Tibial artery (tissue), 4 donors: ENCODE measurements around the gene DUSP28.
A peak's percentile ranks its signal among the peaks of the same experiment; 100 is the strongest.

Experiments used
- DNase-seq, 2 donors: peaks; one replicate each; pipeline ENCODE4 v3.0.0-alpha.2; 2019
- H3K27ac ChIP-seq, 2 donors: fragments of 200-600 bp; sonication (generic) in 1 of 2; 1 replicate in 1 of 2; 2 replicates in 1 of 2; pipeline ENCODE4 v1.5.1; 2018 to 2019; ENCODE audit warnings: mild to moderate bottlenecking in 1 of 2
- H3K27me3 ChIP-seq, 2 donors: fragments of 200-600 bp; sonication (generic) in 1 of 2; one replicate each; pipeline versions ENCODE4 v1.5.1 to v1.6.0; 2016 to 2019
- H3K36me3 ChIP-seq, 3 donors: fragments of 200-600 bp; sonication (generic) in 2 of 3; one replicate each; pipeline ENCODE4 v1.5.1; 2016 to 2019; ENCODE audit warnings: mild to moderate bottlenecking in 2 of 3
- H3K4me1 ChIP-seq, 4 donors: fragments of 200-600 bp; sonication (generic) in 2 of 4; 1 replicate in 3 of 4; 2 replicates in 1 of 4; pipeline ENCODE4 v1.5.1; 2016 to 2019
- H3K4me3 ChIP-seq, 2 donors: fragments of 200-600 bp; sonication (generic) in 1 of 2; 1 replicate in 1 of 2; 2 replicates in 1 of 2; pipeline ENCODE4 v1.5.1; 2018 to 2019; ENCODE audit warnings: mild to moderate bottlenecking in 2 of 2
- H3K9me3 ChIP-seq, 3 donors: fragments of 200-600 bp; sonication (generic) in 1 of 3; one replicate each; pipeline ENCODE4 v1.5.1; 2016 to 2019
- CTCF ChIP-seq, 2 experiments: fragments of 200-600 bp in 1 of 2; fragments of 450-650 bp in 1 of 2; IDR thresholded peaks; one replicate each; pipeline ENCODE4 v1.5.1; 2017 to 2019; ENCODE audit warnings: antibody characterized with exemption in 2 of 2, mild to moderate bottlenecking in 1 of 2, moderate library complexity in 1 of 2
- intact Hi-C: fragments of 100-400 bp; cut with DNase I; formaldehyde crosslinking; loops from one replicate; pipeline ENCODE4 v1.15.0; 2023; ENCODE audit warnings: low total_unique reads

DUSP28 gene

GRCh38 chr2:240598311-240598911 is 38.3 kb downstream of the DUSP28 start:
- intact Hi-C loops = loop anchor here (10.0 kb wide), 1 partner anchor 556 kb away; the partner anchor contains the start of gene PPP1R7
- peaks cover 0 to 31% (median 20%) of the 10 kb centered on the region in 4 donors for H3K4me1 ChIP-seq
- H3K27me3 ChIP-seq = no peaks in the 10 kb centered on the region
- H3K4me3 ChIP-seq = no peak overlapping the region
- no peak for TF ChIP-seq CTCF (IDR thresholded peaks at IDR 0.05)
- no peaks in the 10 kb centered on the region for H3K9me3 ChIP-seq
- H3K36me3 ChIP-seq = peaks cover 13 to 68% (median 34%) of the 10 kb centered on the region in 3 donors
- peak in 1 of 2 donors; percentile 66 for DNase-seq
- H3K27ac ChIP-seq = no peak overlapping the region

- Histone ChIP-seq H3K9me3 (no peaks in the 10 kb centered on the region), H3K4me3 (no peak overlapping the region), H3K36me3 (peaks cover 13 to 60% (median 30%) of the 10 kb centered on the region in 3 donors), H3K27me3 (no peaks in the 10 kb centered on the region), H3K4me1 (peaks cover 0 to 26% (median 21%) of the 10 kb centered on the region in 4 donors), H3K27ac (no peak overlapping the region)
- no peak for TF ChIP-seq CTCF (IDR thresholded peaks at IDR 0.05)
- DNase-seq = peak in 1 of 2 donors; percentile 58
- intact Hi-C loops = loop anchor here (10.0 kb wide), 1 partner anchor 556 kb away; the partner anchor contains the start of gene PPP1R7
Measured at GRCh38 chr2:240599141-240599583, 39.0 kb downstream of the DUSP28 start.

- peaks cover 0 to 23% (median 17%) of the 10 kb centered on the region in 4 donors for H3K4me1 ChIP-seq
Measured at GRCh38 chr2:240600451-240600961, 40.3 kb downstream of the DUSP28 start.

GRCh38 chr2:240601061-240601830 is 41.1 kb downstream of the DUSP28 start:
- Histone ChIP-seq H3K4me3 (no peak overlapping the region), H3K27me3 (no peaks in the 10 kb centered on the region), H3K9me3 (no peaks in the 10 kb centered on the region), H3K27ac (no peak overlapping the region), H3K4me1 (peaks cover 0 to 15% (median 9%) of the 10 kb centered on the region in 4 donors), H3K36me3 (peaks cover 13 to 50% (median 22%) of the 10 kb centered on the region in 3 donors)
- intact Hi-C loops = no loop called here
- TF ChIP-seq CTCF (IDR thresholded peaks at IDR 0.05) = no peak
- peak in 1 of 2 donors; percentile 53 for DNase-seq

More at GRCh38 chr2:240600451-240600961, 40.3 kb downstream of the DUSP28 start:
- Histone ChIP-seq H3K9me3 (no peaks in the 10 kb centered on the region), H3K27ac (no peak overlapping the region), H3K27me3 (no peaks in the 10 kb centered on the region), H3K4me3 (no peak overlapping the region), H3K36me3 (peaks cover 13 to 50% (median 24%) of the 10 kb centered on the region in 3 donors)
- intact Hi-C loops = no loop called here
- peak in 1 of 2 donors; percentile 53 for DNase-seq
- no peak for TF ChIP-seq CTCF (IDR thresholded peaks at IDR 0.05)

GRCh38 chr2:240601831-240602160 is 41.6 kb downstream of the DUSP28 start:
- no peak for TF ChIP-seq CTCF (IDR thresholded peaks at IDR 0.05)
- no peaks in the 10 kb centered on the region for H3K9me3 ChIP-seq
- peaks cover 13 to 50% (median 22%) of the 10 kb centered on the region in 3 donors for H3K36me3 ChIP-seq
- H3K27ac ChIP-seq = no peak overlapping the region
- peaks cover 0 to 10% (median 4%) of the 10 kb centered on the region in 4 donors for H3K4me1 ChIP-seq
- intact Hi-C loops = no loop called here
- DNase-seq = peak in 1 of 2 donors; percentile 51
- no peaks in the 10 kb centered on the region for H3K27me3 ChIP-seq
- no peak overlapping the region for H3K4me3 ChIP-seq
